H1 (cell line): ENCODE measurements around the gene SLC12A5. TPM values are rescaled to one million over a fixed set of nuclear protein-coding genes. Genes with fewer than 3 reads are reported as not detected.

Experiments
- CHD1 ChIP-seq: IDR thresholded peaks from 2 replicates; pipeline ENCODE4 v1.6.1; 2012; ENCODE audit warnings: low read depth, low read length, improper control_type of control experiment
- RBBP5 ChIP-seq: IDR thresholded peaks from 2 replicates; pipeline ENCODE4 v1.7.1; 2012; ENCODE audit warnings: low read depth, mild to moderate bottlenecking, inconsistent platforms, low read length, moderate library complexity, borderline replicate concordance
- RNF2 ChIP-seq: fragments of 200-900, 300-1000 bp; sonication (generic); IDR thresholded peaks from 2 replicates; pipeline ENCODE4 v1.7.1; 2016; ENCODE audit warnings: borderline replicate concordance, low read depth, mild to moderate bottlenecking, antibody characterized with exemption, low read length; ENCODE audit not compliant: poor library complexity, severe bottlenecking; ENCODE audit errors: missing control alignments
- TCF12 ChIP-seq: IDR thresholded peaks from 2 replicates; pipeline ENCODE4 v1.6.1; 2011; ENCODE audit warnings: low read depth, mild to moderate bottlenecking, low read length
- polyA plus RNA-seq, 7 experiments: library from polyadenylated mRNA; depleted of rRNA in 3 of 7; stranded (reverse) in 5 of 7; unstranded in 2 of 7; fragments of >200 nt in 5 of 7; fragments of 200-250 nt in 2 of 7; gene quantifications; 1 replicate in 5 of 7; 2 replicates in 1 of 7; 4 replicates in 1 of 7; pipeline versions ENCODE4 v1.2.1 to v1.2.3, GENCODE V29; 2011 to 2013; ENCODE audit warnings: missing spikeins in 2 of 7, mixed read lengths in 2 of 7
- total RNA-seq: library from RNA; stranded (reverse); fragmentation: NEBNext Ultra II Directional; extraction: Animal tissue kit (Norgen Biotek cat#: 25700); gene quantifications from 2 replicates; pipeline ENCODE4 v1.2.1, GENCODE V29; 2021

Gene SLC12A5
- total and polyA plus RNA-seq, 2 of the 8 experiments (the other 6 are each of a cell fraction or from before 2014, with no cell fraction given), result 1.9 to 7.3 TPM

- TF ChIP-seq CHD1, result no peak
- no peak for TF ChIP-seq RNF2
- no peak for TF ChIP-seq TCF12
- TF ChIP-seq RBBP5, result no peak
These were observed 34.1 kb downstream of the SLC12A5 start (continued) for GRCh38 chr20:46063151-46063550.
